ENCODE results near the gene HOXD9. TPM values are rescaled to one million over a fixed set of nuclear protein-coding genes. Genes with fewer than 3 reads are reported as not detected.

Gene HOXD9
- total RNA-seq, 1 donor from 2014 or later, result 1.5 TPM

- H3K36me3 Mint-ChIP-seq, result no peaks in the 10 kb centered on the region
- H3K9me3 Mint-ChIP-seq, result no peaks in the 10 kb centered on the region
- peak overlapping the region; percentile 81 for H3K27ac Mint-ChIP-seq
- peaks cover 92% of the 10 kb centered on the region for H3K27me3 Mint-ChIP-seq
- peak; percentile 82 for TF ChIP-seq CTCF (conservative IDR thresholded peaks at IDR 0.05)
- peak overlapping the region; percentile 56 for H3K4me3 Mint-ChIP-seq
- H3K4me1 Mint-ChIP-seq (ENCODE audit: unreplicated experiment), result peaks cover 3% of the 10 kb centered on the region
- DNase-seq (ENCODE audit: extremely low spot score, unreplicated experiment), result peak; percentile 79
Observed at GRCh38 chr2:176111309-176111663, 11.2 kb upstream of the HOXD9 start.

DNA sequence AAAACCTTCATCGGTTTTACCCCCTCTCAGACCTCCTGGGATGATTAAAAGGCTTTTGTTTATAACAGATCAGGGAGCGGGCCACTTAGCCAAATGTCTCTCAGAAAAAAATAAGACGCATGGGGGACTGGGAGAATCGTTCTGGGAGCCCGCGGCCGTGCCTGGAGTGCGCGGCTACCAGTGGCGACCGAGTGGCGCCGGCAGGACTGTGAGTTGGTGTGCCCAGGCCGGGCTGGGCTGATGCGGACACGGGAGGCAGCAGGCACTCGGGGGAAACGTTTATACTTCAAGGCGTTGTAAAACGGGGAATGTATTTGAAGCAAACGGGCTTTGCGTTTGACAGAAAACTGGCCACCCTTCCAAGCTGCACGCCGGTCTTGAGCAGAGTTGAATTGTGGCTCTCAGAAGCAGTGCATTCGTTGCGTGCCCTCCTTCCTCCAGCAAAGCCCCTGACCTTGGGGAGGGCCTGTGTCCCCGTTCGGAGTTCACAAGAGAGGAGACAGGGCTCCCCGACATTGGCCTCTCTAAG, 10.6 kb upstream of the HOXD9 start:
- H3K27me3 Mint-ChIP-seq, result peaks cover 95% of the 10 kb centered on the region
- H3K9me3 Mint-ChIP-seq, result peaks cover 4% of the 10 kb centered on the region
- H3K27ac Mint-ChIP-seq, result no peak overlapping the region
- no peaks in the 10 kb centered on the region for H3K4me1 Mint-ChIP-seq (ENCODE audit: unreplicated experiment)
- peak overlapping the region; percentile 7 for H3K4me3 Mint-ChIP-seq
- DNase-seq (ENCODE audit: extremely low spot score, unreplicated experiment), result peak; percentile 59
- no peak for TF ChIP-seq CTCF (conservative IDR thresholded peaks at IDR 0.05)
- peaks cover 3% of the 10 kb centered on the region for H3K36me3 Mint-ChIP-seq

DNA sequence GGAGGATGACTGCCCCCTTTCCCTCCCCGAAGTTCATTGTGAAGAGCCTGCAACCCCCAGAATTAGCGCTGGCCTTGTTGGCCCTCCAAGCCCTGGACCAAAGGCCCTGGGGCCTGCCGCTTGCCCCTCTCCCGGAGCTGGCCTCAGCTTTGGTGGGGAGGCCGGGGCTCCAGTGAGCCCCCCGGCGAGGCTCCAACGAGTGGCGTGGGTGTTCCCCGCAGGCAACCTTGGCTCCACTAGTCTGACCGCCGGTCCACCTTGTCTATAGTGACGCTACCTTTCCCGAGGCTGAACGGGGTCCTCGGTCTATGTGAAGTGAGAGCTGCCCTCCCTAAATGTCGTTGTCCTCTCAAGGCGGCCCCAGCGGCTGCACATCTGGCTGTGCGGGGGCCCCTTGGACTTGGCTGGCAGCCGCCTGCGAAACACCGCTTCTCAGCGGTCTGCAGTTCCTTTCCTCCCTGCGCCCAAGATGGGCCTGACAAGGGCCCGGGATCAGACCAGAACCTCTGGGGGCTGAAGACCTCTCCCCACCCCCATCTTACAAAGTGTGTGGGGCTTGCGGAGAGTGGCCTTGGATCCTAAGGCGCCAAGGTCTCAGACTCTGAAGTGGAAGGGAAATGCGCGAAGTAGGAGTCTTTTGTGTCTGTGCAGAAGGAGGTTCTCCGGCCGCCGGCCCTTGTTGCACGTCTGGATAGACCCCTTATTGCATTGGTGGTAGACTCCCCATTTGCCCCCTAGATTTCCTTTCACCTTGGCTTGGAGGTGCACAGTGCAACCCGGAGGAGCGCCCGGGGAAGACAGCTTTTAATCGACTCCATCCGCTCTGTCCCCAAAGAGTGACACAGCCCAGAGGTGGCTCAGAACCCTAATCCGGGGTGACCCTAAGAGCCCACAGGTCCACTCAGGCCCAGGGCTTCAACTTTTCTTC, 9.9 kb upstream of the HOXD9 start:
- Mint-ChIP-seq H3K36me3 (peaks cover 5% of the 10 kb centered on the region), H3K27ac (no peak overlapping the region), H3K4me1 (ENCODE audit: unreplicated experiment) (no peaks in the 10 kb centered on the region), H3K4me3 (no peak overlapping the region), H3K27me3 (peaks cover 96% of the 10 kb centered on the region), H3K9me3 (peaks cover 6% of the 10 kb centered on the region)
- peak; percentile 67 for DNase-seq (ENCODE audit: extremely low spot score, unreplicated experiment)
- no peak for TF ChIP-seq CTCF (conservative IDR thresholded peaks at IDR 0.05)

DNA sequence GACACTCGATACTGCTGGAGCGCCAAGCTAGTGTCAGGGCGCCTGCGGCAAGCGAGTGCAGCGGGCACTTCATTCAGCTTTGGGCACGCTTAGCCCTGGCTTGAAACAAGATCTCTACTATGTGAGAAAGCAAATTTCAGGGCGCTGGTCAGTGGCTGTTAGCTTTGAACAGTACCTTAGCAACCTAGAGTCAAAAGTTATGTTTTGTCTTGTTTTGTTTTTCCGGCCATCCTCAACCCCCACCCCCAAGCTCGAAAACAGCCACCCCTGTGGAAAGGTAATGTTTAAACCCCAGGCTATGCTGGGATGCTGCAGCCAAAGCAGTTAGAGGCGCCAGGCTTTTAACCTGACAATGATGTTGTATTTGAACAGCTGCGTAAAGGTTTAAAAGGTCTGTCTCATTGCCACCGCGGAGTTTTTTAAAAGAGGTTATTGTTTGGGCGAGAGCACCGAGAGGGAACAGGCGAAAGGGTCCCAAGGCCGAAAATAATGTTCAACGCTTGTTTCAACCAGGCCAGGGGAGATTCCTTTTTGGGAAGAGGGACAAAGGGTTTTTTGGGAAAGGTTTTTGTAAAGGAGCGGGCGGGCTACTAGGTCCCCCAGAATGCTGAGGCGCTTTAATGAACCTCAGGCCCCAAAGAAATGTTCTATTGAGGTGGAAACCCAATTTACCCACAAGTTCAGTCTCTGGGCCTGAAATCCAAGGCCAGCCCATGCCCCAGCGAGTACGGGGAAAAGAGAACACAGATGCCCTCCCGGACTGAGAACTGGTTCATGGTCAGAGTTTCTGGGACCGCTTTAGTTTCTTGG, 8.2 kb upstream of the HOXD9 start:
- TF ChIP-seq CTCF (conservative IDR thresholded peaks at IDR 0.05), result no peak
- peaks cover 5% of the 10 kb centered on the region for H3K36me3 Mint-ChIP-seq
- peak overlapping the region; percentile 18 for H3K27ac Mint-ChIP-seq
- no peaks in the 10 kb centered on the region for H3K4me1 Mint-ChIP-seq (ENCODE audit: unreplicated experiment)
- peaks cover 99% of the 10 kb centered on the region for H3K27me3 Mint-ChIP-seq
- H3K4me3 Mint-ChIP-seq, result no peak overlapping the region
- DNase-seq (ENCODE audit: extremely low spot score, unreplicated experiment), result no peak
- peaks cover 6% of the 10 kb centered on the region for H3K9me3 Mint-ChIP-seq

GRCh38 chr2:176114930-176115625, 7.4 kb upstream of the HOXD9 start:
- H3K36me3 Mint-ChIP-seq, result peaks cover 9% of the 10 kb centered on the region
- peak; percentile 54 for DNase-seq (ENCODE audit: extremely low spot score, unreplicated experiment)
- no peak overlapping the region for H3K4me3 Mint-ChIP-seq
- H3K27ac Mint-ChIP-seq, result no peak overlapping the region
- H3K27me3 Mint-ChIP-seq, result peaks cover 99% of the 10 kb centered on the region
- peaks cover 6% of the 10 kb centered on the region for H3K9me3 Mint-ChIP-seq
- no peaks in the 10 kb centered on the region for H3K4me1 Mint-ChIP-seq (ENCODE audit: unreplicated experiment)
- no peak for TF ChIP-seq CTCF (conservative IDR thresholded peaks at IDR 0.05)
